Endothelial cell of umbilical vein (primary cell): ENCODE measurements around the gene KCNH6. TPM values are rescaled to one million over a fixed set of nuclear protein-coding genes. Genes with fewer than 3 reads are reported as not detected.

Source experiments
- BruUV-seq: library from RNA; stranded (reverse); fragments of 400-500 nt; replicated peaks from 2 replicates; lab custom pipeline; 2021; lab: Mats Ljungman, UMichigan
- CTCF ChIA-PET: fragments of 300-600, 350-600 bp; sonication (Branson Sonifier 250); formaldehyde crosslinking; loops from one replicate; lab custom pipeline; 2021; ENCODE audit warnings: antibody characterized with exemption, inconsistent platforms; lab: Charles Lee
- POLR2A ChIA-PET: fragments of 300-600, 350-600 bp; sonication (Branson Sonifier 250); formaldehyde crosslinking; loops from one replicate; lab custom pipeline; 2021; ENCODE audit warnings: antibody characterized with exemption, inconsistent platforms; lab: Charles Lee
- DNase-seq: peaks from one replicate; pipeline ENCODE4 v3.0.0-alpha.2; 2011; ENCODE audit warnings: low read depth, low spot score
- FAIRE-seq: peaks from 2 replicates; lab custom pipeline; 2011; peaks lifted over from hg19 to GRCh38; lab: Jason Lieb, UNC
- H2AFZ ChIP-seq: 2 replicates; pipeline ENCODE4 v1.6.0; 2012; ENCODE audit warnings: low read depth, low read length, control low read depth, inconsistent platforms
- H3K27ac ChIP-seq: 2 replicates; pipeline ENCODE4 v1.5.1; 2011; ENCODE audit warnings: low read depth, mild to moderate bottlenecking, control low read depth, low read length, moderate library complexity; ENCODE audit not compliant: insufficient read depth
- H3K27me3 ChIP-seq, 2 experiments: 2 replicates each; pipeline versions ENCODE4 v1.6.0 to v1.6.1; 2011; ENCODE audit warnings: low read length in 2 of 2, mixed read lengths in 1 of 2; ENCODE audit not compliant: control insufficient read depth in 2 of 2, insufficient read depth in 2 of 2
- H3K36me3 ChIP-seq, 2 experiments: 2 replicates in 1 of 2; 3 replicates in 1 of 2; pipeline ENCODE4 v1.5.1; 2011; ENCODE audit warnings: low read length in 2 of 2, mild to moderate bottlenecking in 1 of 2, moderate library complexity in 1 of 2; ENCODE audit not compliant: control insufficient read depth in 2 of 2, insufficient read depth in 2 of 2; ENCODE audit errors: extremely low read depth in 1 of 2
- H3K4me1 ChIP-seq: 3 replicates; pipeline ENCODE4 v1.5.1; 2011; ENCODE audit warnings: mild to moderate bottlenecking, low read length; ENCODE audit not compliant: control insufficient read depth, insufficient read depth; ENCODE audit errors: extremely low read depth
- H3K4me2 ChIP-seq: 2 replicates; pipeline ENCODE4 v1.6.1; 2011; ENCODE audit warnings: low read length, control low read depth, mixed read lengths; ENCODE audit not compliant: insufficient read depth
- H3K4me3 ChIP-seq, 3 experiments: fragments of 200-600 bp in 1 of 3; sonication (generic), shearing (Covaris generic) in 1 of 3; replicated peaks in 1 of 3; 2 replicates each; pipeline ENCODE4 v1.5.1; 2011 to 2016; ENCODE audit warnings: control low read depth in 3 of 3, low read length in 3 of 3, mild to moderate bottlenecking in 2 of 3, inconsistent platforms in 1 of 3, low read depth in 1 of 3, moderate library complexity in 1 of 3; ENCODE audit not compliant: insufficient read depth in 1 of 3
- H3K79me2 ChIP-seq: 2 replicates; pipeline ENCODE4 v1.6.0; 2012; ENCODE audit warnings: low read length, inconsistent platforms; ENCODE audit not compliant: control insufficient read depth, insufficient read depth
- H3K9ac ChIP-seq: replicated peaks from 2 replicates; pipeline ENCODE3; 2011; ENCODE audit warnings: low read length, control low read depth; ENCODE audit not compliant: insufficient read depth; ENCODE audit errors: extremely low read depth
- H3K9me1 ChIP-seq: replicated peaks from 3 replicates; pipeline ENCODE4 v1.6.0; 2011; ENCODE audit warnings: mild to moderate bottlenecking, low read length; ENCODE audit not compliant: control insufficient read depth, insufficient read depth; ENCODE audit errors: extremely low read depth
- H3K9me3 ChIP-seq: replicated peaks from 2 replicates; pipeline ENCODE4 v1.5.1; 2012; ENCODE audit warnings: low read length, inconsistent platforms; ENCODE audit not compliant: control insufficient read depth, insufficient read depth
- H4K20me1 ChIP-seq: replicated peaks from 2 replicates; pipeline ENCODE3; 2011; ENCODE audit warnings: mild to moderate bottlenecking, low read length; ENCODE audit not compliant: control insufficient read depth, insufficient read depth; ENCODE audit errors: extremely low read depth
- CTCF ChIP-seq, 2 donors: IDR thresholded peaks; 1 replicate in 1 of 2; 2 replicates in 1 of 2; pipeline ENCODE4 v1.5.1; 2011; ENCODE audit warnings: low read length in 2 of 2, mild to moderate bottlenecking in 2 of 2, moderate library complexity in 2 of 2, control low read depth in 1 of 2, inconsistent platforms in 1 of 2, low read depth in 1 of 2; ENCODE audit not compliant: insufficient read depth in 1 of 2; ENCODE audit errors: extremely low read depth in 1 of 2
- EZH2 ChIP-seq: IDR thresholded peaks from 2 replicates; pipeline ENCODE4 v1.6.1; 2012; ENCODE audit warnings: borderline replicate concordance, low read depth, mild to moderate bottlenecking, moderate library complexity, low read length, inconsistent platforms; ENCODE audit not compliant: severe bottlenecking
- FOS ChIP-seq: IDR thresholded peaks from 2 replicates; pipeline ENCODE4 v1.6.1; 2011; ENCODE audit warnings: mild to moderate bottlenecking, low read length, moderate library complexity, borderline replicate concordance; ENCODE audit not compliant: insufficient read depth
- GATA2 ChIP-seq: IDR thresholded peaks from 2 replicates; pipeline ENCODE4 v1.7.0; 2011; ENCODE audit warnings: low read depth, mild to moderate bottlenecking, moderate library complexity, mixed read lengths, low read length; ENCODE audit not compliant: insufficient read length, insufficient read depth
- JUN ChIP-seq: IDR thresholded peaks from 2 replicates; pipeline ENCODE4 v1.6.1; 2011; ENCODE audit warnings: borderline replicate concordance, low read depth; ENCODE audit not compliant: insufficient read length, insufficient read depth
- MYC ChIP-seq: IDR thresholded peaks from one replicate; pipeline ENCODE4 v1.6.1; 2011; ENCODE audit warnings: mild to moderate bottlenecking, low read depth, low read length
- POLR2A ChIP-seq: IDR thresholded peaks from 2 replicates; pipeline ENCODE4 v1.6.1; 2012; ENCODE audit warnings: low read depth, mild to moderate bottlenecking, control low read depth, low read length
- POLR2AphosphoS5 ChIP-seq: IDR thresholded peaks from 2 replicates; pipeline ENCODE4 v1.6.1; 2012; ENCODE audit warnings: low read depth, mild to moderate bottlenecking, control low read depth, low read length, moderate library complexity; ENCODE audit not compliant: insufficient read depth
- dilution Hi-C: fragments of 300-500 bp; cut with MboI; formaldehyde crosslinking; loops from one replicate; pipeline ENCODE4 v1.15.0; 2019; ENCODE audit warnings: low sequenced_read_pairs; ENCODE audit not compliant: extremely low pct_ligation_motif_present
- intact Hi-C: fragments of 100-400 bp; cut with micrococcal nuclease; formaldehyde crosslinking; loops from one replicate; pipeline ENCODE4 v1.10.0; 2022
- polyA plus RNA-seq, 4 experiments: library from polyadenylated mRNA; depleted of rRNA in 3 of 4; stranded (reverse) in 3 of 4; unstranded in 1 of 4; fragments of >200 nt; gene quantifications; 2 replicates each; pipeline versions ENCODE4 v1.2.1 to v1.2.3, GENCODE V29; 2011 to 2012; ENCODE audit warnings: missing spikeins in 1 of 4
- total RNA-seq: library from RNA; stranded (reverse); gene quantifications from 2 replicates; pipeline ENCODE4 v1.2.3, GENCODE V29; 2021
- TF ChIP-seq, protein P1 (sequence below): IDR thresholded peaks from 2 replicates; pipeline ENCODE4 v1.6.1; 2011; ENCODE audit not compliant: insufficient read depth, insufficient read length

The KCNH6 gene
- total and polyA plus RNA-seq, 2 donors (not counting 3 experiments of a cell fraction or from before 2014, with no cell fraction given) = 0.07 TPM; not detected in 1

DNA sequence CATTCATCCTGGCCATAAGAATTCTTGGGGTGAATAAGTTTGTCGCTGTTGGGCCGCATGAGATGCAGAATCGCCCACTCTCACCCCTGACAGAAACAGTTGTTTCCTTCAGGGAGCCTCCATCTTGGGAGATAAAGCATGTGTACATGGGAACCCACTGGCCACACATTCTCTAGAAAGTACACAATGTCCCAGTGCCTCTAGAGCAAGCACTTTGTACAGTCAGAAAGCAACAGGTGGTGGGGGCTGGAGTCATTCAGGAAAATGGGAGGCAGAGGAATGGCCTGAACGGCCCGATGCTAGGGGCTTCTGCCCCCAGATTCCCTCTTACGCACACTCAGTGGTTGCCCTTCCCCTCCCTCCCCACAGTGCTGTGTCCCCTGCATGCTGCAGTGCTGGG, 30.2 kb upstream of the KCNH6 start:
- no peak overlapping the region for H3K27ac ChIP-seq
- FAIRE-seq (no peak), DNase-seq (no peak)
- BruUV-seq = no TSS peak
- TF ChIP-seq JUN (no peak), FOS (no peak), CTCF (IDR thresholded peaks at IDR 0.05; ENCODE audit: extremely low read depth in 1 of 2, insufficient read depth in 1 of 2, low read depth in 1 of 2, low read length in 2 of 2) (no peak), MYC (no peak), GATA2 (no peak), POLR2A (no peak), EZH2 (no peak), POLR2AphosphoS5 (no peak)
- TF ChIP-seq, protein P1, sequence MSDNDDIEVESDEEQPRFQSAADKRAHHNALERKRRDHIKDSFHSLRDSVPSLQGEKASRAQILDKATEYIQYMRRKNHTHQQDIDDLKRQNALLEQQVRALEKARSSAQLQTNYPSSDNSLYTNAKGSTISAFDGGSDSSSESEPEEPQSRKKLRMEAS = no peak
- H2AFZ ChIP-seq = no peak overlapping the region
- CTCF ChIA-PET = interaction anchor here (1.0 to 2.4 kb wide), 3 partner anchors 13 to 119 kb away, joined by 3 to 9 read pairs (median 7); no protein-coding TSS in a partner anchor
- H3K79me2 ChIP-seq = no peaks in the 10 kb centered on the region
- H3K9me1 ChIP-seq = no peaks in the 10 kb centered on the region
- no peaks in the 10 kb centered on the region for H4K20me1 ChIP-seq
- intact Hi-C loops (no loop called here), dilution Hi-C loops (no loop called here)
- H3K27me3 ChIP-seq = no peaks in the 10 kb centered on the region
- no peaks in the 10 kb centered on the region for H3K4me1 ChIP-seq
- no peaks in the 10 kb centered on the region for H3K9me3 ChIP-seq
- H3K9ac ChIP-seq = no peak overlapping the region
- POLR2A ChIA-PET = no interaction called here
- no peak overlapping the region for H3K4me2 ChIP-seq
- no peak overlapping the region for H3K4me3 ChIP-seq
- peaks cover 0 to 36% of the 10 kb centered on the region in 2 experiments for H3K36me3 ChIP-seq
